Ammon's horn (tissue), 1 donor: ENCODE results near the gene CYLC2.

Experiments
- DNase-seq: peaks from one replicate; pipeline ENCODE4 v3.0.0-alpha.2; 2016; ENCODE audit warnings: low spot score

Gene CYLC2, protein sequence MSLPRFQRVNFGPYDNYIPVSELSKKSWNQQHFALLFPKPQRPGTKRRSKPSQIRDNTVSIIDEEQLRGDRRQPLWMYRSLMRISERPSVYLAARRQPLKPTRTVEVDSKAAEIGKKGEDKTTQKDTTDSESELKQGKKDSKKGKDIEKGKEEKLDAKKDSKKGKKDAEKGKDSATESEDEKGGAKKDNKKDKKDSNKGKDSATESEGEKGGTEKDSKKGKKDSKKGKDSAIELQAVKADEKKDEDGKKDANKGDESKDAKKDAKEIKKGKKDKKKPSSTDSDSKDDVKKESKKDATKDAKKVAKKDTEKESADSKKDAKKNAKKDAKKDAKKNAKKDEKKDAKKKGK

DNA sequence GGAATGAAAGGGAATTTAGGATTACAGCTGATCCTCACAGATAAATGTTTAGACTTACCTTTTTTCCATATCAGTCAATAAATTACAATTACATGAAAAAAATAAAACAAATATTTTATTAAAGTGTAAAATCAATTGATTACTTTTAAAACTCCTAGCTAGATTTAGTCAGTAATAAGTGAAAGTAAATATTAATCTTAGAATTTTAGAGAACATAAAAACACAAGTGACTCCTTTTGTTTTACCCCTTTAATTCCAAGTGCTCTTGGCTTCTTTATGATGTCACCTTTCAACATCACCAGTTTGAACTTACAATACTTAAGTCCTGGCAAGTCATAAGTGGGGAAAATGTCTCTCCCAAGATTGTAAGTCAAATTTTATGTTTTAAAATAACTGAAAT lies at the start of gene CYLC2:
CYLC2 (plus strand) TSS at position 301 of the 400 bp plus-strand sequence; CDS start at position 349, 48 bp downstream.
- no peak for DNase-seq

DNA sequence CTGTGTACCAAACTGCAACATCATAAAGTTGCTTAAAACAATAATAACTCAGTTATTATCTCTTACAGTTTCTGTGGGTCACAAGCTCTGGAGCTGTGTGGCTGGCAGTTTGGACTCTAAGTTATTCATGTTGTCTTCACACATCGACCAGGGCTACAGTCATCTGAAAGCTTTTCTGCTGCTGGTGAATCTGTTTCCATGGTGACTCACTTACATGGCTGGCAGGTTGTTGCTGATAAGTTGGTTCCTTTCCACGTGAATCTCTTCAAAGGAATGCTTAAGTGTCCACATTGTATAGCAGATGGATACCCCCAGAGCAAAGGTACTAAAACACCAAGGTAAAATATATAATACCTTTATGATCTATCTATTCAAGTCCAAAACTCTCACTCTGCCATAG lies 44.8 kb upstream of the CYLC2 start:
- DNase-seq, result no peak

DNA sequence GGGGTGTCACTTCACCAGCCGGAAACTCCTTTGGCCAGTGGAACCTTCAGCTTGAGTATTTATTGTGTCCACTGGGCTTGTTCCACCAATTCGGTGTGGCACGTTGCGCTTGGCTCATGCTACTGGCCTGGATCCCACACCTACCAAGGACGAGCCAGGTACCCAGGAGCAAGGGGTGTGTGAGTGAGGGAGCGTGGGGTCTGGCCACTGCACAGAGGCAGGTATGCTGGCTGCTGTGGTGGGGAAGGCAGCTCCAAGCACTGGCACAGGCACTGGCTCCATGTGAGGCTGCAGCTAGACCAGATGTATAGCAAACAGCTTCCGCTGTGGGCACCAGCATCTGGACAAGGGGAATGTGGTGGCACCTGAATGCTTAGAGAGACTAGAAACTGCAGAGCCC lies 28.1 kb upstream of the CYLC2 start:
- no peak for DNase-seq

DNA sequence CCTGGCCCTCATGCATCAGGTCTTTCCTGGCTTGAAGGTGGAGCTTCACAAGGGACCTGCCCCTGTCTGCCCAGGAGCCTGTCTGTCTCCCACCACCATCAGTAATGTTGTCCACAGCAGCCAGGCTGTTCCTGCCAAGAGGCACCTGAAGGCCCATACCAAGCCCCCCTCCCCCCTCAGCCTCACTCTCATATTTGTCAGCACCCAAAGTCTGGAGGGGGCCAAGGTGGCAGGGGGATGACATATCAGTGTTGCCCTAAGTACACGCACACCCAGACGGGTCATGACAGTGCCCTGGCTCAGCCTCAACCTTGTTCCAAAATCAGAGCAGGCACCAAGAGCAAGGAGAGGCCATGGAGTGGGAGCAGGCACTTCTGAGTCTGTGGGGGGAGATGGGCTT lies 27.2 kb upstream of the CYLC2 start:
- no peak for DNase-seq

DNA sequence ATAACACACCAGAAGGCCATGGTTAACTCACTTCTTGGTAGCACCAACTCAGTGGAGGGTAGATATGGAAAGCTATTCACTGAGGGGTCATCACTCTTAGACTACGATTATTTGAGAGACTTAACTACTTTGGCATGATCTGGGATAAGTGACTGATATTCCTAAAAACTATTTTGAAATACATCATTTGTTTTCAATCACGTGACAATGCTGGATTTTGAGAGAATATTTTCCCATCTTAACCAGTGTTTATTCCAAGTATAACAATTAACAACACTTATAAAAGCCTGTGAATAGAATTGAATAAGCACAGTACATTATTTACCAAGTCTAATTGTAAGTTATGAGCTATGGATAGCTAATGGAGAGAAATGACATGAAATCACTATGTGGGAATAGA lies 22.4 kb upstream of the CYLC2 start:
- no peak for DNase-seq

DNA sequence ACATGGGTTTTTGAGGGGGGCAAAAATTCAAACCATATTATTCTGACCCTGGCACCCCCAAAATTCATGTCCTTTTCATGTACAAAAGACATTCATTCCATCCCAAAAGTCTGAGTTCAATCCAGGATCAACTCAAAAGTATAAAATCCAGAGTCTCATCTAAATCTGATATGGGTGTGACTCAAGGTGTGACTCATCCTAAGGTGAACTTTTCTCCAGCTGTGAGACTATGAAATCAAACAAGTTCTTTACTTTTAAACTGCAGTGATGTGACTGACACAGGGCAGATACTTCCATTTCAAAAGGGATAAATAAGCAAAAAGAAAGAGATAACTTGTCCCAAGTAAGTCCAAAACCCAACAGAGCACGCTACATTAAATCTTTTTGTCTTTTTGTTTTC lies 20.6 kb upstream of the CYLC2 start:
- DNase-seq, result no peak

DNA sequence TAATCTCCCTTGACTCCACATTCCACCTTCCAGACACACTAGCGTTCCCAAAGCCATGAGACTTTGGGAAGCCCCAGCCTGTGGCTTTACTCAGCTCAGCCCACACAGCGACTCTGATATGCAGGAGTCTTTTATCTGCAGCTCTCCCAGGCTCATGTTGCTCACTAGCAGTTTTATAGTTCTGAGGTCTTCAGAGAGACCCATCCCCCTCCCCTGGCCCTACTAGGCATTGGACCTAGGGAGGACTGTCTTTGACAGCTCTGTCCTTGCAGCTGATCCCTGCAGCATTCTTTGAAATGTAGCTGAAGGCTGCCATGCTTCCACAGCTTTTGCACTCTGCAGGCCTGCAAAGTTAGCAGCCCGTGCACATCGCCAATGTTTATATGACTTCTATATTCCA lies 19.9 kb upstream of the CYLC2 start:
- DNase-seq, result no peak

DNA sequence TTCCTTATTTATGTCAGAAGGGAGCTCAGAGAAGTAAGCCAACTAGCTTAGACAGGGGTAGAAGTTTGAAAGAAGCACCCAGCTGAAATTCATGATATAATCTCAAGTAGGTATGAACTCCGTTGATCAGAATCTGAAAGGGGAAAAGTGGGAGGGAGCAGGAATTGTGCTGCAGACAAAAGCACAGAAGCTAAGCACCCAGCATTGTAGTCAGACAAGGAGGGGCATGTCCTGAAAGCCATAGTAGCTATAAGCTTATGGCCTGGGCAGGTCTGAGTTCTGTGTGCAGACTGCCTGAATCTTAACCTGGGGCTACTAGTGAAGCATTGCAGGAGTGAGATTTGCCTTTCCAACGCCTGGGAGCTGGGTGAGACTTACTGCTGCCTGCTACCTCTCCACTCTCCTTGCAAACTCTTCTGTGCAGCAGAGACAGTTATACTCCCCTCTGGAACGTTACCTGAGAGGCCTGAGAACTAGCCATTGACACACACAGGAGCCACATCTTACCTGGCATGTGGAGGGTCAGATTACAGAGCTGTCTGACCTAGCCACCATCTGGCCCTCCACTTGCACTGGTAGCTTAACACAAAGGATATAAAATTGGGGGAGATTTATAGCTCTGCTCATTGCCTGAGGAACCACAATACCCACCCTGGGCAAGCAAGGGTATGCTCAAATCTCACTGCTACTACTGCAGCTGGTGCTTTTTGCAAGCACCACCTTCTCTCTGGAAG lies 9.8 kb upstream of the CYLC2 start:
- DNase-seq, result no peak

DNA sequence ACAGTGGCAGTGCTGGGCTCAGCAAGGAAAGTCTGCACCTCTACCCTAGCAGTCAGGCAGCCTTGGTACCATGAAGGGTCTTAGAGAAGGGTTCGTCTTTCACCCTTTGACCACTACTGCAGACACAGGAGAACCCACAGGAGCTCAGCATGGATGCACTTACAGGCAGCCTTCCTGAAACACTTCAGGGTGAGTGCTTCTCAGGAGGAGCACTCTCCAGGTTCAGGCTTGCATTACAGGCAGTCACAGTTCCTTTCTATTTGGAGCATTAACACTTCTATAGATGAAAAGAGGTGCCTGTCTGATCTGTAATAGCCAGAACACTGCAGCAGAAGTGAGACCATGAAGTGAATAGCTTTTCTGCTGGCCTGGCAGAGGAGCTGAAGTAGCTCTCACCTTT lies 8.7 kb upstream of the CYLC2 start:
- no peak for DNase-seq

DNA sequence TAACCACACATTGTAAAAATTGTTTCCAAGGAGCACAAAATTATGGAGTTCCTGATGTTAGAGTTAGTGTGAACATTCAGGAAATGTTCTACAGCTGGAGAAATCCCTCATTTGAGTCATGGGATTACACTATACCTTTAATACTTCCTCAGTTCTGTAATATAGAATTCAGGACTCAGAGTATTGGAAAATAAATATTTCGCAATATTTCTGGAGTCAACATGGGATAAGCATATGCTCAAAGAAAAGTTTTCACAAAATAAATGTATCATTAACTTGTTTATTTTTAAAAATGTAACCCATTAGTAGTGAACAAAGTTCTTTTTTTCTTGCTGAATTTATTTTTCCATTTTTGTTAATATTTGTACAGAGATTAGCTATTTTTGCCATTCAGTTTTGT lies 8.6 kb downstream of the CYLC2 start:
- no peak for DNase-seq

DNA sequence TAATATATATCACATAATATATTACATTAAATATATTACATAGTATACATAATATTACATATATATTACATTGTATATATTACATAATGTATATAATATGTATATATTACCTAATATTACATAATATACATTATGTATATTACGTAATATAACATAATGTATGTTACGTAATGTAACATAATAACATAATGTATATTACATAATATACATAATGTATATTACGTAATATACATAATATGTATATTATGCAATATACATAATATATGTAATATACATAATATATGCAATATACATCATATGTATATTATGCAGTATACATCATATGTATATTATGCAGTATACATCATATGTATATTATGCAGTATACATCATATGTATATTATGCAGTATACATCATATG lies 19.1 kb downstream of the CYLC2 start:
- no peak for DNase-seq

DNA sequence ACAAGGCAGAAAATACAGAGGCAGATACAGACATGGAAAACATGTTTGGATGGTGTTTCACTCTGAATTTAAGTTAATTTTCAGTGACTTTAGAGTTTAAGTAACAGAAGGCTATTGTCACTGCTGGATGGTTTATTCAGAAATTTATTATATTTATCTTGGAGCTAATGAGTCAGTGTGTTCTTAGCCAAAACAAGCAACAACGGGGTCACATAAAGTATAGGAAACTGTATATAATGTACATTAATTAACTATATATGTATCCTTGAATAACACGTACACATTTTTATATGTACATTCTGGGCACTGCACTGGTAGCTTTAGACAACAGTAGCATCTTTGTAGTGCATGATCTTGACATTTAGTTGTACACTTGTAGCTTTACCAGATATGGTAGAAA lies 30.7 kb downstream of the CYLC2 start:
- no peak for DNase-seq

DNA sequence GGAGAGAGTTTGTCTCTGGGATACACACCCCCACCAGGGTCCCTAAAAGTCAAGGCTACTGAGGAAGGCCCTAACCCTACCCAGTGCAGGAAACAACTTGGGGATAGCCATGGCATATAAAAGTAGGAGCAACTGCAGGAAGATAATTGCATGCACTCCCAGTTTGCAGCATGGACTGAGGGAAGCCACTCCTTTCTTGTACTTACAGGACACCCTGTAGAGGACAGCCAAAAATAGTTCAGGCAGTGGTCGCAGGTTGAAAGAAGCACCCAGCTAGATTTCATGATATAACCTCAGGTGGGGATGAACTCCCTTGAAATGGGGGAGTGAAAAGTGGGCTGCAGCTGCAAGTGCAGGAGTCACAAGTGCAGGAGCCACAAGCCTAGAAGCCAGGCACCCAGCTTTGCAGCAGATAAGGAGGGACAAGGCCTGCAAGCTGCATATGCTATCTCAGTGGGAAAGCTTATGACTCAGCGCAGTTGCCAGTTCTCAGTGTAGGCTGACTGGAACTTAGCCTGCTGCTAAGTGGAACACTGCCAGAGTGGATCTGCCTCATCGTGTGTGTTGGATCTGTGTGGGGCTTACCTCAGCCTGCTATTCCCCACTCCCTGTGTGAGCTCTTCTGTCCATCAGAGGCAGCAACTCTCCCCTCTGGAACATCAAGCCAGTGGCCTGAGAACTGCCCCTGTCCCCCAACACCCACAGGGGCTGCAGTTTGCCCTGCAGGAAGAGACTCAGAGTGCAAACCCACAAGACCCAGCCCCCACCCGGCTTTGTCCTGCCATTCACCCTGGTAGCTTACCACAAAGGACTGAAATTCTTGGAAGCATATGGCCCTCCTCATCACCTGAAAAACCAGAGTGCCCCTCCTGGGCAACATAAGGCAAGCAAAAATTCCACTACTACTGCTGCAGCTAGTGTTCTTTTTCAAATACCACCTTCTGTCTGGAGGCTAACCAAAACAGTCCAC lies 42.7 kb downstream of the CYLC2 start:
- DNase-seq, result peak; percentile 83

DNA sequence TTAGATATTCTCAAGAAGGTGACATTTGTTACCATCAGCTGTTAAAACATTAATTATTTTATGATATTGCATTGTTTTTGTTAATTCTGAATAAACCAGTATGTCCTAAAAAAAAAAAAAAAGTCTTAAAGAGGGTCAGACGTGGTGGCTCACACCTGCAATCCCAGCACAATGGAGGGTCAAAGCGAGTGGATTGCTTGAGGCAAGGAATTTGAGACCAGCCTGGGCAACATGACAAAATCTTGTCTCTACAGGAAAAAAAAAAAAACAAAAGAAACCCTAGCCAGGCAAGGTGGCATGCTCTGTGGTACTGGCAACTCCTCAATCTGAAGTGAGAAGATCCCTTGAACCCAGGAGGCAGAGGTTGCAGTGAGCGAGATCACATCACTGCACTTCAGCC lies 46.8 kb downstream of the CYLC2 start:
- no peak for DNase-seq
